Stimulated activated CD8-positive, alpha-beta memory T cell treated with anti-CD3 and anti-CD28 coated beads, Interleukin-7, amount 100 ng/mL, for 1 hour (primary cell): ENCODE results near the gene ITGAL.
"Not testable (repeated sequence)": the region's sequence is repeated elsewhere in the genome, so short reads cannot be mapped to it uniquely, and the experiment has no call there.

ENCODE experiments used
- DNase-seq, 2 donors: peaks; one replicate each; pipeline ENCODE4 v3.0.0-alpha.2; 2020; ENCODE audit warnings: low read depth in 2 of 2

Gene ITGAL

DNA sequence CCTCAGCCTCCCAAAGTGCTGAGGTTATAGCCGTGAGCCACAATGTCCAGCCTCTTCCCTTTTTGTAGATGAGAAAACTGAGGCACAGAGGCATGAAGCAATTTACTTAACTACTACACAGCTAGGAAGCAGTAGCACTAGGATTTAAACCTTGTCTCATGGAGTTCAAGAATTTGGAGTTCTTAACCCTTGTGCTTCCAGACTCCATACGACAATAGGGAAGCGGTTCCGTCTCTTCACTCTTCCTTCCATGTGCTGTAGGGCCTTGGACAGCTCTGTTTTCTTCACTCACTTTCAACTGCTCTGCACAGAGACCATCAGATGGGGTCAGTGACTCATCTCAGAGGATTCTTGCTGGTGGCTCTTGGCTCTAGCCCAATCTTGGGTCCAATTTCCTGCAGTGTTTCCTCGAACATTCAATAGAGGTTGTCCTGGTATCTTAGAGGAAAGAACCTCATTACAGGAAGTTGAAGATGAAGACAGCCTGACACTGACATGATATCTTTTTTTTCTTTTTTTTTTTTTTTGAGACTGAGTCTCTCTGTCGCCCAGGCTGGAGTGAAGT lies 19.3 kb downstream of the ITGAL start:
- DNase-seq, result peak in 1 of 2 donors; percentile 14

GRCh38 chr16:30493941-30494488 lies 21.5 kb downstream of the ITGAL start:
- no peak for DNase-seq

- no peak for DNase-seq
Measured at GRCh38 chr16:30494709-30495108, 22.2 kb downstream of the ITGAL start.

DNA sequence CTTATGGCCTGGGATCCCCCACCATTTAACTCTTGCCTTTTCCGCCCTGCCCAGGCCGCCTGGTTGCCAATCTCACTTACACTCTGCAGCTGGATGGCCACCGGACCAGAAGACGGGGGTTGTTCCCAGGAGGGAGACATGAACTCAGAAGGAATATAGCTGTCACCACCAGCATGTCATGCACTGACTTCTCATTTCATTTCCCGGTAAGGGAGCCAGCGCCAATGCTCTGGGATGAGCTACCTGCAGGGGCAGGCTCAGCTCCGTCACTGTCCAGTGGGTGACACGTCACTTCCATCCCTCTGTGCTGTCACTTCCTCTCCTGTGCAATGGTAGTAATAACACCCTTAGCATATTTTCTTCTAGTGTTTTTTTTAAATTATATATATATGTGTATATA lies 26.7 kb downstream of the ITGAL start:
- DNase-seq, result no peak

- DNase-seq, result no peak
Measured at GRCh38 chr16:30503403-30504296, 31.1 kb downstream of the ITGAL start.

DNA sequence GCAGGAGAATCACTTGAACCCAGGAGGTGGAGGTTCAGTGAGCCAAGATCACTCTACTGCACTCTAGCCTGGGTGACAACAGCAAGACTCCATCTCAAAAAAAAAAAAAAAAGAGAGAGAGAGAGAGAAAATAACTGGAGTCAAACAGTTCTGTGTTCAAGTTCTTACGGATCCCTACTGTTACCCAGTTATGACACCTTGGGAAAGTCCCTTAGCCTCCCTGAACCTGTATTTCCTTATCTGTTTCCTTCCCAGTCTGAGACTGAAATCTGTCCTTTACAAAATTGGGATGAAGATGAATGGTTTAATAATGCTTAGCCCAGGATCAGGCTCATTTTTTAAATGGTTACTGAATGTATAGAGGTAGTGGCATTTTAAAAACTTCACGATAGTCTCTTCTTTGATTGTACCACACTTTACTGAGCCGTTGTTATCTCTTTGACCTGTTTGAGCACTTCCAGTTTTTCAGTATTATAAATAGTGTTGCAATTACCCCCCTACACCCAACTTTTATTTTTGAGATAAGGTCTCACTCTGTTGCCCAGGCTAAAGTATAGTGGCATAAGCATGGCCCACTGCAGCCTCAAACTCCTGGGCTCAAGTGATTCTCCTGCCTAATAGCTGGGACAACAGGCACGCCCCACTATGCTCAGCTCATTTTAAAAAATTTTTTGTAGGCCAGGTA lies 36.7 kb downstream of the ITGAL start:
- DNase-seq, result no peak

DNA sequence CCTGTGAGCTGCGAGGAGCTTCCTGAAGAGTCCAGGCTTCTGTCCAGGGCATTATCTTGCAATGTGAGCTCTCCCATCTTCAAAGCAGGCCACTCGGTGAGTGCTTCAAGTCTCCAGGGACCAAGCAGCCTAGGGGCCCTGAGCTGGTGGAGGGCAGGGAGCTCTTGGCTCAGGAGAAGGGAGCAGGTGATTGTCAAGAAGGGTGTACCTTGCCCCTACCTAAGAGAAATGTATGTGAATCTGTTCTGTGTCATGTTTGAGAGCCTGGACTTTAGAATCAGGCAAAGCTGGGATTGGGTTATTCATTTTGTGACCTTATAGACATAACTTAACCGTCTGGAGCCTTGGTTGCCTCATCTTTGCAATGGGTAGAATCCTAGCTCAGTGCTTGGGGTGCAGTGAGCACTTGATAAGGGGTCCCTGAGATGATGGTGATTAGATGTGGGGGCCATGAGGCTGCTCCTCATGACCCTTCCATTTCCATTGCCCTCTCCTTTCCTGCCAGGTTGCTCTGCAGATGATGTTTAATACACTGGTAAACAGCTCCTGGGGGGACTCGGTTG lies 37.9 kb downstream of the ITGAL start:
- DNase-seq, result no peak

GRCh38 chr16:30511509-30511908 lies 39.0 kb downstream of the ITGAL start:
- DNase-seq, result no peak

GRCh38 chr16:30515275-30515674 lies 42.7 kb downstream of the ITGAL start:
- DNase-seq, result no peak

DNA sequence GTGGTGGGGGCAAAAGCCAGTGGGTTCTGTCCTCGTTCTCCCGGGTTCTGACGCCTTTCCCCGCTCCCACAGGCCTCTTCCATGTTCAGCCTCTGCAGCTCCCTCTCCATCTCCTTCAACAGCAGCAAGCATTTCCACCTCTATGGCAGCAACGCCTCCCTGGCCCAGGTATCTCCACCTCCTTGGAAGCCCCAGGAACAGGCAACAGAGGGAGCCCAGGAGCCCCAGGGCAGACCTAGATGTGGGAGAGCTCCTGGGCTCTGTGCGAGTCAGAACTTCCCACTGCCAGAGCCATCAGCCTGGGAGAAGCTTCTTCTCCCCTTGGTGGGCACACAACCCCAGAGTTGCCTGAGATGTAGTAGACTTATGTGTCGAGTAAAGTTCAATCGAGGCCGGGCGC lies 46.0 kb downstream of the ITGAL start:
- no peak for DNase-seq

GRCh38 chr16:30519120-30520049 lies 46.8 kb downstream of the ITGAL start:
- DNase-seq, result no peak

DNA sequence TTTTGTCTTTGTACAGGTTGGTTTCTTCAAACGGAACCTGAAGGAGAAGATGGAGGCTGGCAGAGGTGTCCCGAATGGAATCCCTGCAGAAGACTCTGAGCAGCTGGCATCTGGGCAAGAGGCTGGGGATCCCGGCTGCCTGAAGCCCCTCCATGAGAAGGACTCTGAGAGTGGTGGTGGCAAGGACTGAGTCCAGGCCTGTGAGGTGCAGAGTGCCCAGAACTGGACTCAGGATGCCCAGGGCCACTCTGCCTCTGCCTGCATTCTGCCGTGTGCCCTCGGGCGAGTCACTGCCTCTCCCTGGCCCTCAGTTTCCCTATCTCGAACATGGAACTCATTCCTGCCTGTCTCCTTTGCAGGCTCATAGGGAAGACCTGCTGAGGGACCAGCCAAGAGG lies 48.9 kb downstream of the ITGAL start:
- DNase-seq, result no peak

DNA sequence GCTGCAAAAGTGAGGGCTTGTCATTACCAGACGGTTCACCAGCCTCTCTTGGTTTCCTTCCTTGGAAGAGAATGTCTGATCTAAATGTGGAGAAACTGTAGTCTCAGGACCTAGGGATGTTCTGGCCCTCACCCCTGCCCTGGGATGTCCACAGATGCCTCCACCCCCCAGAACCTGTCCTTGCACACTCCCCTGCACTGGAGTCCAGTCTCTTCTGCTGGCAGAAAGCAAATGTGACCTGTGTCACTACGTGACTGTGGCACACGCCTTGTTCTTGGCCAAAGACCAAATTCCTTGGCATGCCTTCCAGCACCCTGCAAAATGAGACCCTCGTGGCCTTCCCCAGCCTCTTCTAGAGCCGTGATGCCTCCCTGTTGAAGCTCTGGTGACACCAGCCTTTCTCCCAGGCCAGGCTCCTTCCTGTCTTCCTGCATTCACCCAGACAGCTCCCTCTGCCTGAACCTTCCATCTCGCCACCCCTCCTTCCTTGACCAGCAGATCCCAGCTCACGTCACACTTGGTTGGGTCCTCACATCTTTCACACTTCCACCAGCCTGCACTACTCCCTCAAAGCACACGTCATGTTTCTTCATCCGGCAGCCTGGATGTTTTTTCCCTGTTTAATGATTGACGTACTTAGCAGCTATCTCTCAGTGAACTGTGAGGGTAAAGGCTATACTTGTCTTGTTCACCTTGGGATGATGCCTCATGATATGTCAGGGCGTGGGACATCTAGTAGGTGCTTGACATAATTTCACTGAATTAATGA lies 49.5 kb downstream of the ITGAL start:
- DNase-seq, result no peak

GRCh38 chr16:30522702-30523463 lies 50.3 kb downstream of the ITGAL start:
- not testable (repeated sequence) for DNase-seq

DNA sequence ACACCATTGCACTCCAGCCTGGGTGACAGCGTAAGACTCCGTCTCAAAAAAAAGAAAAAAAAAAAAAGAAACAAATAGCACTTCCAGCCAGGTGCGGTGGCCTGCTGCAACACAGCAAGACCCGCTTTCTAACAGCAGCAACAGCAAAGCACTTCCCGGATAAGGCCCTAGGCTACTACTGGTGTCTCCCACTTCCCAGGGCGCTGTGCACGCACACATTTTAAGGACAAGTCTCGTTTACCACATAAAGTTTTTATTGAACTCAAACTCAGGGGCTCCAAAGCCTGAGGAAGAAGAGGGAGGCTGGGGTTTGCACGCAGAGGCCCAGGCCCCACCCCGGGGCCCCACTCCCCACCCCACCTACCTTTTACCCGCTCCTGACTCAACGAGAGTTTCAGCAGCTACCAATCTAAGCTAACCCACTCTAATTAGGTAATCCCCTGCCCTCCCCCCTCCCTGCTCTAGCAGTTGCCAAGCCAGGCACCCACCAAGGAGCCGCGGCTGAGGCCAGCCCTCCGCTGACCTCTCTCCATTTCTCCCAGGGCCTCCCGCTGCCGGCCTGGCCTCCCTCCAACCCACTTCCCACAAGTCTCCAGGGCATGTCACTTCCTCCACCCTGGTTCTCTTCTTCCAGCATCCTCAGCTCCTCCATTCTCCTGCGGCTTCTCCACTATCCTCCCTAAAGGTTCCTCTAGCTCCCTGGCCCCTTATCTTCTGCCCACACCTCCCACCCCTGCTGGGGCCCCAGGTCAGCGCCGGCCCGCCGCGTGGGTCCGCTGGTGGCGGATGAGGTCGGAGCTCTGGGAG lies 51.4 kb downstream of the ITGAL start:
- DNase-seq, result no peak

GRCh38 chr16:30524575-30525568 lies 52.3 kb downstream of the ITGAL start:
- DNase-seq, result no peak

DNA sequence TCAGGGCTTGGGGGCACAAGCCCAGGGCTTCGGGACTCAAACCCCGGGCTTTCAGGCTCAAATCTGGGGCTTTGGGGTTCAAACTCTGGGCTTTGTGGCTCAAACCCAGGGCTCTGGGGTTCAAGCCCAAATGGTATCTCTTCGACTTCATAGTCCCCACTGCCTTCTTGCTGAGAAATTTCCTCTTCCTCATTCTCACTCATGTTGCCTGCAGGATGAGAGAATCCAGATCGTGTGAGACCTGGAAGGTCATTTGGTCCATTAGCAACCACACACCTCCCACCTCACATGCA lies 53.2 kb downstream of the ITGAL start:
- no peak for DNase-seq
